HT-29 (cell line): Measurements from ENCODE around the gene CPPED1. TPM values are rescaled to one million over a fixed set of nuclear protein-coding genes. Genes with fewer than 3 reads are reported as not detected.

Experiments used
- DNase-seq: peaks from one replicate; pipeline ENCODE4 v3.0.0-alpha.2; 2015; ENCODE audit warnings: low spot score
- total RNA-seq: library from RNA; depleted of rRNA; stranded (reverse); fragments of >200 nt; shearing (Covaris generic); gene quantifications from 2 replicates; pipeline ENCODE4 v1.2.3, GENCODE V29; 2014

The CPPED1 gene
- total RNA-seq, 1 experiment from 2014 or later: not detected

- no peak for DNase-seq
These were observed 66.1 kb downstream of the CPPED1 start for GRCh38 chr16:12737563-12737962.

DNA sequence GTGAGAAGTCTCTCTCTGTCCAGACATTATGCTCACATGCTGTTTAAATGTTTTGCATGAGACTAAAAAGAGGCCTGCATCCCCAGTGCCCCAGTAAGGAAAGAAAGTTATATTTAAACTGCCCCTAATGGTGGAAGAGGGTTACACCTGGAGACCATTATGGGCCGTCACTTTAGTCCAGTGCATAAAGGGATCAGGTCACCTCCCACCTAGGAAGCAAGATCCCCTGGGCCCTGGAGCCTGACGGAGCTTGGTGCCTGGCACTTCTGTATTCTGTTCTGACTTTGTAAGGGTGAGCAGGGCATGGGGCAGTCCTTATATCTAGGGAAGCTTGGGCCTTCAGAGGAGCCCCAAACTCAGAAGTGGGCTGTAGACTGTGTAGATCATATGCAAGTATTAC, 67.9 kb downstream of the CPPED1 start:
- DNase-seq: no peak

DNA sequence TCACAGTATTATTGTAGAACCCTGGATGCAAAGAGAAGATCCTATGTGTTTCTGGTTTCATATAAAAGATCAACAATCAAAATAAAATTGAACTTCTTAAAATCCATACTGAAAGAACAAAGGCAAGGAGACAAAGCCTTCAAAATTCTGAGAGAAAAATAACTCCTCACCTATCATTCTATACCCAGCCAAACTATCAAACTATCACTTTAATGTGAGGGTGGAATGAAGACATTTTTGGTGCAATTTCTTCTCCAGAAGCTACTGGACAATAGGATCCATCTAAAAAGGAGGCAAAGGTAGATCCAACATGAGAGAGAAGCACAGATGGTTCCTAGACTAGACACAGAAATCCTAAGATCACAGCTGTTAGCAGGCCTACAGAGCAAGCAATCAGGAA, 71.1 kb downstream of the CPPED1 start:
- no peak for DNase-seq

DNA sequence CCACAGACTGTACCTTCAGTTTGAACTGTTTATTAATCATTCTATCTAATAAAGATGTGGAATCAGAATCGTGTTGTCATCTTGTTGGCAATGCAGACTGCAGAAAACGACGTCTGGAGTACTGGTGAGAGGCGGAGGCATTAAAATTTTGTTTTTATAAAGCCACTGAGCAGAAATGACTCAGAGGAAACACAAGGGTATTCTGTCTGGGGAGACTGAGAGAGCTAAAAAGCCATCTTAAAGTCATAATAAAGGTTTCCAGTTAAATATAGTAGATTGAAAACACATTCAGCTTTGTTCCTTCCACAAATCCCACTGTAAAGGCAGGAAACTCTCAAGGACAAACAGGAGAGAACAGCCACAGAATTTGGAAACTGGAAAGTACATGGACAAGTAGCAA, 74.2 kb downstream of the CPPED1 start:
- DNase-seq: no peak

GRCh38 chr16:12728469-12728868, 75.2 kb downstream of the CPPED1 start:
- no peak for DNase-seq

GRCh38 chr16:12724226-12724625, 79.5 kb downstream of the CPPED1 start:
- no peak for DNase-seq

GRCh38 chr16:12723681-12724080, 80.0 kb downstream of the CPPED1 start:
- DNase-seq: no peak

- no peak for DNase-seq
These were observed 81.8 kb downstream of the CPPED1 start for GRCh38 chr16:12721841-12722421.

GRCh38 chr16:12719972-12720371, 83.7 kb downstream of the CPPED1 start:
- no peak for DNase-seq

DNA sequence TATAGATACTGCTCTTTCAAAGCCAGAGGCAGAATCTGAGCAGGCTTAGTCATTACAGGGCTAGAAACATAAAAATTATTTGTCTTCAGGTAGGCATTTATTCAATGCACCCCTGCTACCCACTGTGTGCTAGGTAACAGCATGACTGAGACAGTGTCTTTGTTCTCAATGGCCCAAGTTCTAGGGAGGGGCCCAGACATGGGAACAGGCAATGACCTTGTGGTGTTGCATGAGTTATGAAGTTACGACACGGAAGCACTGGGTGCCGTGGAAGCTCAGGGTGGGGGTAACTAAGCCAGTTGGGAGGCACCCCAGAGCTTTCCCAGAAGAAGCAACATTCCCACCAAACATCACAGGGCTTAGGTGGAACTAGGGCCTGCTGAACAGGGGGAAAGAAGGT, 87.0 kb downstream of the CPPED1 start:
- DNase-seq: no peak

GRCh38 chr16:12709807-12710206, 93.9 kb downstream of the CPPED1 start:
- no peak for DNase-seq

DNA sequence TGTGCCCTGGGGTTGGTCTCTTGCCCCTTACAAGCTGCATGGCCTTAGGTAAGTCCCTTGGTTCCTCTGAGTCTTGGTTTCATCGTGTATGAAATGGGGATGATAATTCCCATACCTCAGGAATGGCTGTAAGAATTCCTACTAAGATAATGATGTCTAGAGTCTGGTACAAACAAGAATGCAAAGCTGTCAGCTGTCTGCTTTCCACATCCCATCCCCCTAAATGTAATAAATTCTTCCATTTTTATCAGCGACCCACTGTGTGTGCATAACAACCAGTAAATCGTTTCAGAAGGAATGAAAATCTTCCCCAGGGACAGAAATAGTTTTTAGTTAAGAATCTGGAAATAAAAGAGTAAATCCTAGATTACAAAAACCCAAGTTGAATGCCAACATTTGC, 95.4 kb downstream of the CPPED1 start:
- DNase-seq: no peak

DNA sequence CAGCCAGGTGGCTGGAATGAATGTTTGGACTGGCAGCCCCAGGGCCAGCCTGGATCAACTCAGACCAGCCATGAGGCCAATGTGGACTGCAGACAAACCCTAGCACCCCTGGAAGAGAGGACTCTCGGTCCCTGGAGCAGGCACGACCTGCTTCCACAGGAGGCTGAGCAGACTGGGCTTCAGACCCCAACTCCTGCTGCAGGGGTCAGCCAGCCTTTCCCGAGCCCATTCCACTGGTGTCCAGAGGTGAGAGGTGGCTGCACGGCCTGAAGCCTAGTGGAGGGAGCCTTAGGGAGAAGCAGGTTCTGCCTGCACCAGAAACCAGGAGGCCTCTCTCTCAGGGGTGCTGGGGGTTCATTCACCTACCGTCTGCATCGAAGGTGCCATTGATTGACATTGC, 97.1 kb downstream of the CPPED1 start:
- no peak for DNase-seq

GRCh38 chr16:12704492-12705111, 99.1 kb downstream of the CPPED1 start:
- DNase-seq: no peak

GRCh38 chr16:12703935-12704334, 99.8 kb downstream of the CPPED1 start:
- no peak for DNase-seq

DNA sequence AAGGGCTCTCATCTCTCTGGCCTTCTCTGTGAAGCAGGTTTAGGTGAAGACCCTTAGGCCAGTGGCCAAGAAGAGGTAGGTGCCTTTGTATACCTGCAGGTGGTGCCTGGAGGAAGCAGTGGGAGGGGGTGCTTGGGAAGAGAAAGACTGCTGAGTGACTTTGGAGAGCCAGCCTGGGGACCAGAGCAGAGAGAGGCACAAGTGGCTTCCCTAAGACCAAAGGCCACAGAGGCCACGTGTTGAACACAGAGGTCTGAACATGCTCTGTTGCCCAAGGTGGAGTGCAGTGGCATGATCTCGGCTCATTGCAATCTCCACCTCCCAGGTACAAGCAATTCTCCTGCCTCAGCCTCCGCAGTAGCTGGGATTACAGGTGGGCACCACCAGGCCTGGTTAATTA, 103.5 kb downstream of the CPPED1 start:
- no peak for DNase-seq

- DNase-seq: no peak
These were observed 104.5 kb downstream of the CPPED1 start for GRCh38 chr16:12699161-12699560.

DNA sequence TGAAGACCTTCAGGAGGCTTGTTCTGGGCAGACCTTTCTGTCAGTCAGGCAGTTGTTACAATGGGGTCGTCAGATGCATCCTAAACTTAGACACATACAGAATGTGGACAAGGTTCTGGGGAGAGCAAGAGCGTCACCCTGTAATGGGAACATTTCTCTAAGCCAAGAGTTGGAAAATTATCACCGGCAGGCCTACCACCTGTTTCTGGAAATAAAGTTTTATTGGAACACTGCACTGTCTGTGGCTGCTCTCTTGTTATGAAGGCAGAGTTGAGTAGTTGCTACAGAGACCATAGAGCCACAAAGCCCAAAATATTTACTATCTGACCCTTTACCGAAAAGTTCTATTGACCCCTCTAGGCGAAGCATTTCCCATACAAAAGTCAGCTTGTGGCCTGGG, 106.2 kb downstream of the CPPED1 start:
- no peak for DNase-seq

- DNase-seq: no peak
These were observed 108.2 kb downstream of the CPPED1 start for GRCh38 chr16:12695454-12695853.

GRCh38 chr16:12690024-12690423, 113.7 kb downstream of the CPPED1 start:
- no peak for DNase-seq

DNA sequence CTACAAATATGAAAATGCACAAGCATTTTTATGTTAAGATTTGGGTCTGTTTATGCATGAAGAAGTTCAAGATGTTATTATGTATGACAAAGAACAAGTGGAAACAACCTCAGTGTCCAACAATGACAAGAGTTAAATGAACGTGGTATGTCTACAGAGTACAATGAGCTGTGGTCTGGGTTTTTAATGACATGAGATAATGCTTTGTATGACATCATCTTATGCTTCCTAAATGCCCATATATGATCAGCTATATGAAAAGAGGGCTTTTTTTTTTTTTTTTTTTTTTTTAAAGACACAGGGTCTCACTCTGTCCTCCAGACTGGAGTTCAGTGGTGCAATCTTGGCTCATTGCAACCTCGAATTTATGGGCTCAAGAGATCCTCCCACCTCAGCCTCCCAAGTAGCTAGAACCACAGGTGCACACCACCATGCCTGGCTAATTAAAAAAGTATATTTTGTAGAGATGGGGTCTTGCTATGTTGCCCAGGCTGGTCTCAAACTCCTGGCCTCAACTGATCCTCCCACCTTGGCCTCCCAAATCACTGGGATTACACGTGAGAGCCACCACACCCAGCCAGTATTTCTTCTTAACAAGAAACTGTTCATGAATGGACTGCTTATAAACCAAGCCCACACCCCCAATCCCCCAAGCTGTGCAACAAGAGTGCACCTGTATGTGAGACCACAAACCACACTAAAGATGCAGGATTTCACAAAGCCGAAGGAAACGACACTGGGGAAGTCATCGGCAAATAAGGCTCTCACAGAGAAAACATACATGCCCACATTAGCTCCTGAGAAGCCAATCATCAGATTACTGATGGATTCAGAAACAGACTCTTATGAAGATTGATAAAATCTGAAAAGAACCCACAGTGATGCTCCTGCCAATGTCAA, 114.5 kb downstream of the CPPED1 start:
- DNase-seq: no peak

- no peak for DNase-seq
These were observed 117.9 kb downstream of the CPPED1 start for GRCh38 chr16:12685806-12686205.
